ENCODE data around the gene CNDP2.

DNA sequence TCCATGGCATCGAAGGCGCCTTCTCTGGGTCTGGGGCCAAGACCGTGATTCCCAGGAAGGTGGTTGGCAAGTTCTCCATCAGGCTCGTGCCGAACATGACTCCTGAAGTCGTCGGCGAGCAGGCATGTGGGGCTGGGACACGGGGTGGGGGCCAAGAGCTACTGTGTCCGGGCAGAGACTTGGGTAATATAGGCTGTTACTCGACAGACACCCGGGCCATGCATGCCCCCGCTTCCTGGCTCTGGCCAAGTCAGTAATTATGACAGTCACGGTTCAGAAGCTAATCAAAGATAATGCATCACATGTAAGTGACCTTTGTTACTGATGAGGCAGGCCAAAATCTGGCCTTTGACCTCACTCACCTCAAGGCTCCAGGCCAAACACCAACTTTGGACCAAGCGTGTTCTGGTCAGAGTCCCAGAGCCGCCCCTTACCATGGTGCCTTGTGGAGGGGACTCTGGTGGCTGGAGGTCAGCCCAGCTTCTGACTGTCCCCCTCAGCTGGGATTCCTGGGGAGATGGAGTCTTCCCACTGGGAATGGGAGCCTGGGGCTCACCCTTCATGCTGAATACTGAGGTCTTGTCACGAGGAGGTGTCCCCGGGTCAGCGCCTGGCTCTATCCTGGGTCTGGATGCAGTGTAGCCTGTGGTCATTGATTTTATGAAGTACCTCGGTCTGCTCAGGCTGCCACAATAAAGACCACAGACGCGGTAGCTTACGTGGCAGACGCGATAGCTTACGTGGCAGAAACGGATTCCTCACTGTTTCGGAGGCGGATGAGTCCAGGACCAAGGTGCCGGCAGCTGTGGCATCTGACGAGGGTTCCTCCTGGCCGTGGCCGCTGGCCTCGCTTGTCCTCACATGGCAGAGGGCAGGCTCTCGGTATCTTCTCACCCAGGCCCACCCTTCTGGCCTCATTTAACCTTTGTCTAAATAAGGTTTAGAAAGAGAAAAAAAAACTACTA is 20.4 kb downstream of the CNDP2 start:
- TF ChIP-seq, protein P1, sequence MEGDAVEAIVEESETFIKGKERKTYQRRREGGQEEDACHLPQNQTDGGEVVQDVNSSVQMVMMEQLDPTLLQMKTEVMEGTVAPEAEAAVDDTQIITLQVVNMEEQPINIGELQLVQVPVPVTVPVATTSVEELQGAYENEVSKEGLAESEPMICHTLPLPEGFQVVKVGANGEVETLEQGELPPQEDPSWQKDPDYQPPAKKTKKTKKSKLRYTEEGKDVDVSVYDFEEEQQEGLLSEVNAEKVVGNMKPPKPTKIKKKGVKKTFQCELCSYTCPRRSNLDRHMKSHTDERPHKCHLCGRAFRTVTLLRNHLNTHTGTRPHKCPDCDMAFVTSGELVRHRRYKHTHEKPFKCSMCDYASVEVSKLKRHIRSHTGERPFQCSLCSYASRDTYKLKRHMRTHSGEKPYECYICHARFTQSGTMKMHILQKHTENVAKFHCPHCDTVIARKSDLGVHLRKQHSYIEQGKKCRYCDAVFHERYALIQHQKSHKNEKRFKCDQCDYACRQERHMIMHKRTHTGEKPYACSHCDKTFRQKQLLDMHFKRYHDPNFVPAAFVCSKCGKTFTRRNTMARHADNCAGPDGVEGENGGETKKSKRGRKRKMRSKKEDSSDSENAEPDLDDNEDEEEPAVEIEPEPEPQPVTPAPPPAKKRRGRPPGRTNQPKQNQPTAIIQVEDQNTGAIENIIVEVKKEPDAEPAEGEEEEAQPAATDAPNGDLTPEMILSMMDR (IDR thresholded peaks at IDR 0.05; ENCODE audit: low read length), result no peak
- TF ChIP-seq EZH2 (IDR thresholded peaks at IDR 0.05; ENCODE audit: borderline replicate concordance, low read length), result no peak

All from OCI-LY1 (cell line).